Neutrophil (primary cell): ENCODE results near the gene RAD51B.

Experiments used
- H3K27ac ChIP-seq: fragments of 200-600 bp; sonication (generic); 2 replicates; pipeline ENCODE4 v1.5.1; 2016; ENCODE audit warnings: mild to moderate bottlenecking, moderate library complexity
- H3K27me3 ChIP-seq: fragments of 200-600 bp; sonication (generic); 2 replicates; pipeline ENCODE4 v1.6.0; 2016; ENCODE audit warnings: mild to moderate bottlenecking
- H3K36me3 ChIP-seq: fragments of 200-600 bp; sonication (generic); 2 replicates; pipeline ENCODE4 v1.5.1; 2017
- H3K4me1 ChIP-seq, 2 experiments: fragments of 200-600 bp in 1 of 2; sonication (generic) in 1 of 2; 1 replicate in 1 of 2; 2 replicates in 1 of 2; pipeline versions ENCODE4 v1.5.1 to v1.6.1; 2013 to 2016; ENCODE audit warnings: low read depth in 1 of 2, low read length in 1 of 2, mild to moderate bottlenecking in 1 of 2, moderate library complexity in 1 of 2; ENCODE audit not compliant: control insufficient read depth in 1 of 2, insufficient read depth in 1 of 2
- H3K4me3 ChIP-seq, 2 experiments: fragments of 200-600 bp in 1 of 2; sonication (generic) in 1 of 2; 1 replicate in 1 of 2; 2 replicates in 1 of 2; pipeline ENCODE4 v1.5.1; 2013 to 2016; ENCODE audit warnings: low read depth in 1 of 2, low read length in 1 of 2, mild to moderate bottlenecking in 1 of 2, moderate library complexity in 1 of 2
- H3K9me3 ChIP-seq: fragments of 200-600 bp; sonication (generic); 2 replicates; pipeline ENCODE4 v1.5.1; 2016
- TF ChIP-seq, protein P1 (sequence below): fragments of 200-600 bp; sonication (generic); IDR thresholded peaks from 2 replicates; pipeline ENCODE4 v1.5.1; 2016; ENCODE audit warnings: antibody characterized with exemption

Gene RAD51B

DNA sequence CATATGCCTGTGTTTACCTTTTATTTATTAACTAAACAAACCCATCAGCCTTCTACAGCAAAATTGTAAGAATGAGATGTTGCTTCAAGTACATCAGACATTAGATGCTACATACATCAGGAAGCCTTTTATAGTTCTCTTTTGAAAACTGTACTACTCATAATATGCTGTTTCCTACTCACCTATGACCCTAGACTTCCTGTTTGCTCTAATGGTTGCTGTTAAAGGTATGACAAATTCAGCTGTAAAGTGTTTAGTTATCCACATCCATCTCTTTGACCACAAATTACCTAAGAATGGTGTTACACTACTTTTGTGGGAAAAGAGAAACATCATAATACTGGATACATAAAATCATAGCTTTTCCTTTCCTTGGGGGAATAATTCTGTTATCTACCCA, 220.0 kb downstream of the RAD51B start:
- H3K36me3 ChIP-seq: no peaks in the 10 kb centered on the region
- H3K4me3 ChIP-seq: no peak overlapping the region
- no peaks in the 10 kb centered on the region for H3K9me3 ChIP-seq
- TF ChIP-seq, protein P1, sequence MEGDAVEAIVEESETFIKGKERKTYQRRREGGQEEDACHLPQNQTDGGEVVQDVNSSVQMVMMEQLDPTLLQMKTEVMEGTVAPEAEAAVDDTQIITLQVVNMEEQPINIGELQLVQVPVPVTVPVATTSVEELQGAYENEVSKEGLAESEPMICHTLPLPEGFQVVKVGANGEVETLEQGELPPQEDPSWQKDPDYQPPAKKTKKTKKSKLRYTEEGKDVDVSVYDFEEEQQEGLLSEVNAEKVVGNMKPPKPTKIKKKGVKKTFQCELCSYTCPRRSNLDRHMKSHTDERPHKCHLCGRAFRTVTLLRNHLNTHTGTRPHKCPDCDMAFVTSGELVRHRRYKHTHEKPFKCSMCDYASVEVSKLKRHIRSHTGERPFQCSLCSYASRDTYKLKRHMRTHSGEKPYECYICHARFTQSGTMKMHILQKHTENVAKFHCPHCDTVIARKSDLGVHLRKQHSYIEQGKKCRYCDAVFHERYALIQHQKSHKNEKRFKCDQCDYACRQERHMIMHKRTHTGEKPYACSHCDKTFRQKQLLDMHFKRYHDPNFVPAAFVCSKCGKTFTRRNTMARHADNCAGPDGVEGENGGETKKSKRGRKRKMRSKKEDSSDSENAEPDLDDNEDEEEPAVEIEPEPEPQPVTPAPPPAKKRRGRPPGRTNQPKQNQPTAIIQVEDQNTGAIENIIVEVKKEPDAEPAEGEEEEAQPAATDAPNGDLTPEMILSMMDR: no peak
- no peak overlapping the region for H3K27ac ChIP-seq
- no peaks in the 10 kb centered on the region for H3K4me1 ChIP-seq
- no peaks in the 10 kb centered on the region for H3K27me3 ChIP-seq

- TF ChIP-seq, protein P1: no peak
- Histone ChIP-seq H3K4me1 (no peaks in the 10 kb centered on the region), H3K9me3 (no peaks in the 10 kb centered on the region), H3K36me3 (no peaks in the 10 kb centered on the region), H3K27me3 (no peaks in the 10 kb centered on the region), H3K27ac (no peak overlapping the region), H3K4me3 (no peak overlapping the region)
These were observed 221.2 kb downstream of the RAD51B start for GRCh38 chr14:68040633-68041369.

DNA sequence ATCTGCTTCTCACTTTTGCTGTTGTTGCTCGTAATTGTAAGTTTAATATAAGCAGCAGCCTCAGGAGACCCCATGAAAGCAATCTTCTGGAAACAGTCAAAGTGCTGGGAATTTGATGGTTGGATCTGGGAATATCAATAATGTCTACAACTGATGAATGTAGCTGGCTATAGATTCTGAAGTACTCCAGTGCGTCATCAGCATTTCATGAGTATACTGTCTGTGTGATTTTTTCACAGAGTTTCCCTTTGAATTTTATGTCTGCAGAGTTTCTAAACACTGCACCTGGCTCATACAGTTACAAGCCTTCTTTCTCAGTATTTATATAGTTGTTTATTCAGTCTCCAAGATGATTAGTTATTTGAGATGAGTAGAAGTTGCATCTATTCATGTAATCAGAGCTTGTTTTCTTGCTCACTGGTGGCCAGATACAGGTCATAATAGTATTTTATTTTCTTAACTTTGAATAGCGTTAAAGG, 222.3 kb downstream of the RAD51B start:
- TF ChIP-seq, protein P1: no peak
- Histone ChIP-seq H3K9me3 (no peaks in the 10 kb centered on the region), H3K4me1 (no peaks in the 10 kb centered on the region), H3K27ac (no peak overlapping the region), H3K27me3 (no peaks in the 10 kb centered on the region), H3K4me3 (no peak overlapping the region), H3K36me3 (no peaks in the 10 kb centered on the region)

DNA sequence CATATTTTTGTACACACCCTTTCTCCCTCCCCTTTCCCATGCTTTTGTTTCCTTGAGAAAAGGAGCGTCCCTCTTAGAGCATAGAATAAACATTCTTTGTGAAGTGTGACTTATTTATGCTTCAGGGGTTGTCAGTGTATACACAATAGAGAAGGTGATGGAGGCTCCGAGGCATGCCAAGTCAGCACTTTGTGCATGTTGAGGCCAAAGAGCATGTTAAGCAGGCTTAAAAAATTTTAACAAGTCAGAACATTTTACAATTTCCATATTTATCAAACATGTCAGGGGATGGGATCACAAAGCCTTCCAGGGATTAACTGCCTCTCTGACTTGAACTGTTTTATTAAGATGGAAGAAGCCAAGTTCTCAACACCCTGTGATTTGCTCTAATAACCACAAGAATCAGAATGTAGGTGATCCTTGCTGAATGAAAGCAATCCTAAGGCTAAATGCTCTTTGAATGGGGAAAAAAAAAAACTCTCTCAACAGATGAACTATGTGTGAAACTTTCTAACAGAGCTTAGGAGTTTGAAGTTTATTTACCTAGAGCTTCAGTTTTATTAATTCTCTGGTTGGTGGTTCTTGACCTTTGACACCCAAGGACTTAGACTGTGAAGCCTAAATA, 223.1 kb downstream of the RAD51B start:
- no peaks in the 10 kb centered on the region for H3K9me3 ChIP-seq

DNA sequence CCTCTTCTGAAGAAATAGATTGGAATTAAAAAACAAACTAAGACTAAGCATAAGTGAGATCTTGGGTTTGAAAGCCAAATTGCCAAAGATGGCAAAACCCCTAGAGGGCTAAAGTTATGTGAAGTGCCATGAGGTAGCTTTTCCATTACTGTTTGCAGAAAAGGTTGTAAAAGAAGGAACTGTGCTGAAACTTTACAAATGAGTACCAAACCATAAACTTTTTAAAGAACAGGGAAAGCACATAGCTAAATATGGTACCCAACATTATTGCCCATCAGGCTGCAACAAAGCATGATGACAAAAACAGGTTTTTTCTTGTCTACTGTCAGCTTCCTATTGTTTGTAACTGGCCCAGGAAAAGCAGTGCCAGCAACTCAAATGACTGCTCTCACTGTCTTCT, 224.2 kb downstream of the RAD51B start:
- Histone ChIP-seq H3K36me3 (no peaks in the 10 kb centered on the region), H3K27me3 (no peaks in the 10 kb centered on the region), H3K4me3 (no peak overlapping the region), H3K9me3 (no peaks in the 10 kb centered on the region), H3K27ac (no peak overlapping the region), H3K4me1 (no peaks in the 10 kb centered on the region)
- TF ChIP-seq, protein P1: no peak

More for the DNA sequence above, 223.1 kb downstream of the RAD51B start:
- Histone ChIP-seq H3K27ac (no peak overlapping the region), H3K36me3 (no peaks in the 10 kb centered on the region), H3K4me1 (no peaks in the 10 kb centered on the region), H3K4me3 (no peak overlapping the region), H3K27me3 (no peaks in the 10 kb centered on the region)
- TF ChIP-seq, protein P1: no peak
